Activated T-helper 2 cell treated with anti-CD3 and anti-CD28 coated beads, Interferon-gamma antibody, Interleukin-2, Interleukin-4, amounts not matched to agents 10 μg/mL and 5 μg/mL and 100 μg/mL, durations not matched to agents 14 hours and 24 hours and 36 hours (primary cell): ENCODE data around the gene CACNA1S. TPM values are rescaled to one million over a fixed set of nuclear protein-coding genes. Genes with fewer than 3 reads are reported as not detected.

ENCODE experiments used
- DNase-seq: peaks from one replicate; pipeline ENCODE4 v3.0.0; 2021; ENCODE audit warnings: low spot score
- H3K27ac Mint-ChIP-seq: one replicate; pipeline ENCODE4 v1.8.0; 2021; ENCODE audit warnings: mixed read lengths
- H3K27me3 Mint-ChIP-seq: one replicate; pipeline ENCODE4 v1.8.0; 2021; ENCODE audit warnings: low read depth, mixed read lengths
- H3K36me3 Mint-ChIP-seq: one replicate; pipeline ENCODE4 v1.8.0; 2021; ENCODE audit warnings: low read depth, mixed read lengths
- H3K4me1 Mint-ChIP-seq: one replicate; pipeline ENCODE4 v1.8.0; 2021; ENCODE audit warnings: low read depth, mixed read lengths
- H3K4me3 Mint-ChIP-seq: one replicate; pipeline ENCODE4 v1.8.0; 2021; ENCODE audit warnings: low read depth, mild to moderate bottlenecking, moderate library complexity, mixed read lengths
- H3K9me3 Mint-ChIP-seq: one replicate; pipeline ENCODE4 v1.8.0; 2021; ENCODE audit warnings: mixed read lengths
- intact Hi-C: fragments of 100-400 bp; cut with micrococcal nuclease; formaldehyde crosslinking; loops from one replicate; pipeline ENCODE4 v1.15.1; 2023
- total RNA-seq: library from RNA; stranded (reverse); gene quantifications from 2 replicates; pipeline ENCODE4 v1.2.3, GENCODE V29; 2022

CACNA1S gene
- total RNA-seq, 1 donor from 2014 or later = not detected

DNA sequence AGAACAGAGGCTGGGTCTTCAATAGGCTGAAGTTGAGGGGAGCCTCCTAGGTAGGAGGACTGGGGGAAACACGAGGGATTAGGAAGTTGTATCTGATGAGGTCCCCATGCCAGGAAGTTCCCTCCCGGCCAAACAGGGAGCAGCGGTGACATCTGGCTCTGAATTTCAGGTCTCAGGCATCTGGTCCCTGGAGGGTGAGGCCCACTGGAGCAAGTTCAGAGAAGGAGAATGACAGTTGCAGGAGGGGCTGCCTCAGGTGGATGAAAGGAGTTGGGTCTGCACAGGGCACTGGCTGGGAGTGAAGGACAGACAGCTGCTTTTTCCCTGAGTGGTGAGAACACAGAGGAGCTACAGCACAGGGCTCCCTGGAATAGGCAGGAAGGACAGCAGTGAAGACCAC is 32.9 kb upstream of the CACNA1S start:
- H3K4me3 Mint-ChIP-seq = no peak overlapping the region
- no peaks in the 10 kb centered on the region for H3K9me3 Mint-ChIP-seq
- no peak overlapping the region for H3K27ac Mint-ChIP-seq
- no peaks in the 10 kb centered on the region for H3K4me1 Mint-ChIP-seq
- intact Hi-C loops = no loop called here
- peaks cover 27% of the 10 kb centered on the region for H3K36me3 Mint-ChIP-seq
- no peak for DNase-seq
- no peaks in the 10 kb centered on the region for H3K27me3 Mint-ChIP-seq

DNA sequence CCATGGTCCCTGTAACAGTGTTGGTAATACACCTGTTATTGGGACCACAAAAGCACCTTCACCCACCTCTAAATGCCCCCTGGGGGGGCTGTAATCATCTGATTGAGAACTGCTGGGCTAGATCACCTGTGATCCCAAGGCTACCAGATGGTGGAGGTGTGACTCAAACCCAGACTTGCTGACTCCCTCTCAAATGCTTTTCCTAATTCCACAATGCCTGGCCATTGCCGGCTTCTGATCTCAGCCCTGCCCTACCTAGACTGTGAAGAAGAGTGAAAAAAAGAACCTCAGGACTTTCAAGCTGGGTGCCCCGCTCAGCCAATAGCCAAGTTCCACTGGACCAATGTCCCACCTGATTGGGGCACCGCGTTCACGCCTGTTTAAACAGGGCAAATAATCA is 32.5 kb upstream of the CACNA1S start:
- intact Hi-C loops = no loop called here
- no peak overlapping the region for H3K27ac Mint-ChIP-seq

DNA sequence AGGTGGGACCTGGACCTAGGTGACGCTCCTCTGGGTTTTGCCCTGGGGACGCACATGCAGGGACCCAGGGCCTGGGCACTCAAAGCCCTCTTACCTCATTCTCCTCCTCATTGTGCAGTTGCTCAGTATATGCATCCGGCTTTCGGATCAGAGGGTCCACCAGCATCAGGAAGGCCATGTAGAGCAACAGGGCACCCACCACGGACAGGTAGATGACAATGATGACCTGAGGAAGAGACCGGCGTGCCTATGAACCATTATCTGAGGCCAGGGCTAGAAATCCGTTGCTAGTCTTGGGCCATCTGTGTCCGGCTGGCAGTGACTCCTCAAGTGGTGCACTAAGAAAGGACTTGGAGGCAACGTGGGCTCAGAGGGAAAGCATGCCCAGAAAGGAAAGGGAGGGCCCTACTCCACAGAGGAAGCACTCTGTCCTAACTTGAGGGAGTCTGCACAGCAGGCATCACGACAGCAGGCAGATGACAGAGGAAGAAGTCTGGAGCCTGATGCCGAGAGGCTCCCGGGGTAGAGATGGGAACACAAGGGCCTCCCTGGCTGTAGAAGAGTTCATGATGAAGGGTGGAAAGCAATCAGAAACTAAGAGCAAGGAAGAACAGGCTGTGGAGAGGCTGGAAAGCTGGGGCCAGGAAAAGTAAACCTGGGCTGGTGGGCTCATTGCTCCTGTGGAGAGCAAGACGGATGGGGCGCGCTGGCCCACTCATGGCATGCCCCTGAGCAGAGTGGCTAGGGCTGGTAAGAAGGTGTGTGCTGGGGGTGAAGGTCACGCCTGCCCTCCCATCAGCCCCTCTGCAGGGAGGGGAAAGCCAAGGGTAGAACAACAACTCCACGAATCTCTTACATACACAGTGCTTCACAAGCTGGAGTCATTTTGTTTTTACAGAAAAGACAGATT is 31.8 kb upstream of the CACNA1S start:
- Mint-ChIP-seq H3K4me3 (no peak overlapping the region), H3K27me3 (no peaks in the 10 kb centered on the region), H3K27ac (no peak overlapping the region), H3K36me3 (peaks cover 27% of the 10 kb centered on the region), H3K9me3 (no peaks in the 10 kb centered on the region), H3K4me1 (no peaks in the 10 kb centered on the region)
- intact Hi-C loops = no loop called here
- DNase-seq = no peak

More for the DNA sequence above, 32.5 kb upstream of the CACNA1S start:
- Mint-ChIP-seq H3K9me3 (no peaks in the 10 kb centered on the region), H3K4me1 (no peaks in the 10 kb centered on the region), H3K27me3 (no peaks in the 10 kb centered on the region), H3K36me3 (peaks cover 27% of the 10 kb centered on the region), H3K4me3 (no peak overlapping the region)
- no peak for DNase-seq

DNA sequence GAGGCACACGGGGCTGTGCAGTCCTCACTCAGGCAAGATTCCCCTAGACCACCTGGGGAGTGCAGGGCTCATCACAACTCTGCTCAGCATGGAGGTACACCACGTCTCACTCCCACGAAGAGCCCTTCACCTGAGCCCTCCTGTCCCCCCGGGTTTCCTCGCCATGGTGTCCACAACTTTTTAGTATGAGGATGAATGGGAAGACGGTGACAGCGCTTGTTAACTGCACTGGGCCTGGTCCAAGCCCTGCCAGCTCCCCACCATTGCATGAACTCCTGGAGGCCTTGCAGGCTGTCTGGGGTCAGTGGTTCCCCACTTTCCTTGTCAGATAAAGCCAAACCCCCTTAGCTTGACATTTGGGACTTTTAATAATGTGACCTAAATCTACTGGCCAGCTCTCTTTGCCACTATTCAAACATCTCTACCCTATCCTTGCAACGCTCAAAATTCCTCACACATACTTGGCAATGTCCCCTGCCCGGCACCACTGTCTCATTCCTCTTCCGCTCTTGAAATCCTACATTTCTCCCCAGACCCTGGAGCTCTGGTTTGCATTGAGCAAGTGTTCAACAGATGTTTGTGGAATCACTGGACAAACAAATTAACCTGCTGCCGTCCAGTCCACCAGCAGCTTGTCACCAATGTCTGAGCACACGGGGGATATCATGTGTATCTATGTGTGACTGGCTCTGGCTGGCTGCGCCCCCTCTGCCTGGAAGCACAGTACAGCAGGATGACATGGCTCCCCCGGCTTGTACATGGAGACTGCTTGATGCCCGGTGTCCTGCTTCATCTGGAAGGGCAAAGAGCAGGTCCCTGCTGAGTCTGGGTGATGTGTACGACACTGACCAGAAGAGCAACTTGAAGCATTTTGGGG is 30.9 kb upstream of the CACNA1S start:
- DNase-seq = no peak
- H3K4me1 Mint-ChIP-seq = no peaks in the 10 kb centered on the region
- H3K27ac Mint-ChIP-seq = no peak overlapping the region
- H3K4me3 Mint-ChIP-seq = no peak overlapping the region
- H3K27me3 Mint-ChIP-seq = no peaks in the 10 kb centered on the region
- intact Hi-C loops = no loop called here
- H3K9me3 Mint-ChIP-seq = no peaks in the 10 kb centered on the region
- peaks cover 27% of the 10 kb centered on the region for H3K36me3 Mint-ChIP-seq

DNA sequence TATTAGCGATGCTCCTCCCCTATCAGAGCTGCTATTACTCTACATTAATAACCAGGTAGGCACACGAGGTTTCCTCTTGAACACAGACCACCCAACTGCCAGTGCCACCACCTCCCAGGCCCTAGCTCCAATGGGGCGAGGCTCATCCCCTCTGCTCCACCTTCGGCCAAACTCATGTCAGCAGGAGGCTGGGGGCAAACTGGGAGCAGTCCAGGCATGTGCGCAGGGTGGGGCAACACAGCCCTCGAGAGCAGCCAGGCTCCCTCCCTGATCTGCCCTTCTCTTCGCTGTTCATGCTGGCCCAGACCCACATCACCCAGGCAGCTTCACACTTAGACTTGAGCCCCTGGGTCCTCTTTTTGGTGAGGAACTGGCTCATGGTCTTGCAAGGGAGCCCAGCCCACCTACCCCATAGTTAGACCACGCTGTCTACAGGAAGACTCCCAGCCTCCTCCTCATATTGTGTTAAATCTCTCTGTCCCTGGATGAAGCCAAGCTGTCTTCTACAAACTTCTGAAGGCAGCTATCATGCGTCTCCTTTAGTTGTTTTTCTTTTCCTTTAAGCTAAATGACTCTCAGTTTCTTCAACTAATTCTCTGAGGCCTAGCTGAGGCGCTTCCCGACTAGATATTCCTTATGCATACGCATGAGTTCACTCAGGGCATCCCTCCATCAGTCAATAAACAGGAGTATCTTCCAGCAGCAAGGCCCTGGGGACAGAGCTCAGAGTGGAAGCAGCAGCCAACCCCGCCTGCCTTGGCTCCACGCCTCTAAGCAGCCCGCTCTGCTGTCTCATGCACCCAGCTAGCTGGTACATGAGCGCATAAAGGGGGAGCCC is 30.0 kb upstream of the CACNA1S start:
- Mint-ChIP-seq H3K9me3 (no peaks in the 10 kb centered on the region), H3K27ac (no peak overlapping the region), H3K27me3 (no peaks in the 10 kb centered on the region), H3K4me3 (no peak overlapping the region), H3K4me1 (no peaks in the 10 kb centered on the region), H3K36me3 (peaks cover 22% of the 10 kb centered on the region)
- intact Hi-C loops = no loop called here
- DNase-seq = no peak

DNA sequence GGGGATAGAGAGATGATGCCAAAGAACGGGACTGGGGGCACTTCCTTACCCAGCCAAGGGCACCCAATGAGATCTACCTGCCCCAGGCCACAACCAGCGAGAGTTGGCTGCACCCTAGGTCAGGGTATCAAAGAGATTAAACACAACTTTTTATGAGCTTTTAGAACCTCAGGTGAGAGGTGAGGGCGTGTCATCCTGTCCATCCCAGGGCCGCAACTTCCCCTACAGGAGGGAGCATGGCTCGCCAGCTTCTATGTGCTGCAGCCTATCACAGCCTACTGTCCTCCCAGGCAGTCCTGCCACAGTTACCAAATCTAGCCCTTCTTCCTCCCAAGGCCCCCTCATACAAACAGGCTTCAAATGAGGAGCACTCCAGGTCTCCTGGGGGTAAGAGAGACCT is 29.2 kb upstream of the CACNA1S start:
- Mint-ChIP-seq H3K36me3 (peaks cover 19% of the 10 kb centered on the region), H3K4me1 (no peaks in the 10 kb centered on the region), H3K27me3 (no peaks in the 10 kb centered on the region), H3K9me3 (no peaks in the 10 kb centered on the region), H3K27ac (no peak overlapping the region), H3K4me3 (no peak overlapping the region)
- DNase-seq = no peak
- intact Hi-C loops = no loop called here

DNA sequence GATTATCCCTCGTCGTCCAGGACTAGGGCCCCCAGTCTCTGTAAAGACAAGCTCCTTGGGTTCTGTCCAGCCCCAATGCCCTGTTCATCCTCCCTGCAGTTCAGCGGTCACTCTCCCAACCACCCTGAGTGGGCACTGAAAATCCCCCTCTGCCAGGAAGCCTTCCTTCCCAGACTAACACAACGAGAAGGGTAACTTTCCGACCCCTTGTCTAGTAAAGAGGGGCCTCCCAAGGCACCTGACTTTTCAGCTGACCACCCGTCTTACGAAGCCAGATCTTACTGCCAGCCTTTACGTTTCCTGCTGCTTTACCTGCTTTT is 28.7 kb upstream of the CACNA1S start:
- intact Hi-C loops = no loop called here
- Mint-ChIP-seq H3K27me3 (no peaks in the 10 kb centered on the region), H3K4me3 (no peak overlapping the region), H3K27ac (no peak overlapping the region), H3K4me1 (no peaks in the 10 kb centered on the region), H3K9me3 (no peaks in the 10 kb centered on the region), H3K36me3 (peaks cover 14% of the 10 kb centered on the region)
- no peak for DNase-seq

DNA sequence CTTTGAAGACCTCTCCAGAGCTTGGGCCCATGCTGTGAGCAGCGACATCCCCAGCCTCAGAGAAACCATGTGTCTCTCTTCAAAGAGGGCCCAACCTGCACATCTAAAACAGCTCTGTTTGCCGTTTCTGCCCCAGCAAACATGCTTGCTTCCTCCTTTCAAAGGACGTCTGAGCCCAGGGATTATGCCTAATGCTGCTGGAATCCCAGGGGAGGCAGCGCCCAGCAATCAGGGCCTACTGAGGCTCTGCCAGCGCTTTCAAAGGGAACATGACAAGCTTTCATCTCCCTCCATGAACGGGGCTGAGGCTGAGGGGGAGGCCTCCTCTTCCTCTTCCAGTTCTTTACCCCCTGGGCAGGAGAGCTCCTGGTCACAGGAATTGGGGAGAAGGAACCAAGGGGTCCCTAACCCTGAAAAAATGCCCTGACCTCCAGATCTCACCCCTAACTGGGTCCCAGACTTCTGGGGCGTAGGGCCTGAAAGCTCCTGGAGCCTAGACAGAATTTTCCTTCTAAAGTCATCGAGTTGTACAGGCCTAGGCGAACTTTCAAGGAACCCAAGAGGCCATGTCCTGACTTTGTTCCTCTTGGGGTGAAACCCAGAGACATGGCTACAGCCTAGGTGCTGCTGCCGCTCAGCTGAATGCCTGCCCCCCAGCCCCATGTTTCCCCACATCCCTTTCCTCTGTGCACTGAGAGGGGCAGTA is 28.2 kb upstream of the CACNA1S start:
- H3K27me3 Mint-ChIP-seq = no peaks in the 10 kb centered on the region
- H3K4me1 Mint-ChIP-seq = no peaks in the 10 kb centered on the region
- no peak overlapping the region for H3K27ac Mint-ChIP-seq
- no peaks in the 10 kb centered on the region for H3K9me3 Mint-ChIP-seq
- H3K36me3 Mint-ChIP-seq = peaks cover 13% of the 10 kb centered on the region
- H3K4me3 Mint-ChIP-seq = no peak overlapping the region
- intact Hi-C loops = no loop called here
- no peak for DNase-seq

DNA sequence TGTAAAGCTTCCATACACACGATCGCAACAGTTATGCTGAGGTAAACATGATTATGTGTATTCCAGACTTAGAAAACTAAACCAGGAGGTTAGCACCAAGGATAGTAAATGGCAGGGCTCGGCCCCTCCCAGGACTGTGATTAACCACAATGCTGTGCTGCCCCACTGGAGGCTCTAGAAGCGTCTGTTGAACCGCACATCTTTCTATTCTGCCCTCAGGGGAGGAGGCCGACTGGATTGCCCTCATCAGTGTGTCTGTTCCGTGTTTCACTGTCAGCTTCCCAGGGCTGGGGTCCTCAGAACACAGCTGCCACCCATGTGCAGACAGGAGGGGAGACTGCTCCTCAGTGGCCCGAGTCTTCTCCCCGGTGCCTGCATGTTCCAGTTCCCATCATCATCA is 27.5 kb upstream of the CACNA1S start:
- Mint-ChIP-seq H3K27ac (no peak overlapping the region), H3K27me3 (no peaks in the 10 kb centered on the region), H3K9me3 (no peaks in the 10 kb centered on the region), H3K36me3 (peaks cover 8% of the 10 kb centered on the region), H3K4me3 (no peak overlapping the region), H3K4me1 (no peaks in the 10 kb centered on the region)
- no peak for DNase-seq
- intact Hi-C loops = no loop called here

DNA sequence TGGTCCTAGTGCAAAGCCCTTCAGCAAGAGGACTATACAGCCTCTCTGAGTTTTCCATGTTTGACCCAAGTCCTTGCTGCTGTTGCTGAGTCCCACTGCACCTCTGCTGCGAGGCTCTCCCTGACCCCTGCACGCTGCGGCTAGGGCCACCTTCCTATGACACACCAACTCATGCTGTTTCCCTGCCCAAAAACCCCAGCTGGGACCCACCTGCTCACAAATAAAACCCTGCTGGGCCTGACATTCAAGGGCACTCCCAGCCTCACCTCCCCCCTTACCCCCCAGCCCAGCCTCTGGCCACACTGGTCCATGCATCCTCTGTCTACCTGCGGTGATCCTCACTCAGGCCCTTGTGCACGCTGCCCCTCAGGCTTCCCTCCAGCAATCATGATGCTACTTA is 27.1 kb upstream of the CACNA1S start:
- Mint-ChIP-seq H3K27me3 (no peaks in the 10 kb centered on the region), H3K9me3 (no peaks in the 10 kb centered on the region), H3K4me3 (no peak overlapping the region), H3K27ac (no peak overlapping the region), H3K36me3 (peaks cover 7% of the 10 kb centered on the region), H3K4me1 (no peaks in the 10 kb centered on the region)
- intact Hi-C loops = no loop called here
- DNase-seq = no peak

DNA sequence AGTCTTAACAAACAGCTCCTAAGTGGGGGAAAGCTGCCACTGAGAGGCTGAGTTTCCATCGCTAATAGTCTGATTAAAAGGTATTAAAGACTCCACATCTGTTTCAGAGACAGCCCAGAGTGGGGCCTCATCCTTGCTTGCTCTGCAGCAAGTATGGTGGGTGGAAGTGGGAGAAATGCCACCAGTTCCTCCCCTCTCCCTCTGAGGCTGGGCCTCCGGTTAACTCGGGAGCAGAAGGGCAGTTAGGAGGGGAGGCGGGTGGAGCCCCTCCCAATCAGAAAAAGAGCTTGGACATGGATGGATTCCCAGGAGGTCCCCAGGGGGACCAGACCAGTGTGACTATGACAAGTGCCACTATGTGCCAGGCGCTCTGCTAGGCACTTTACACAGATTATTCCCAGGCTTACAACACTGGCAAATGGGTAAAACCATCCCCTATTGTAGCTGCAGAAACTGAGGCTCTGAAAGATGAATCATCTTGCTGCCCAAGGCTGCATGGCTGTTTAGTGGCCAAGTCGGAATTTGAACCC is 26.1 kb upstream of the CACNA1S start:
- peaks cover 7% of the 10 kb centered on the region for H3K36me3 Mint-ChIP-seq
- no peak for DNase-seq
- H3K27ac Mint-ChIP-seq = no peak overlapping the region
- intact Hi-C loops = no loop called here
- H3K4me1 Mint-ChIP-seq = no peaks in the 10 kb centered on the region
- no peak overlapping the region for H3K4me3 Mint-ChIP-seq
- H3K27me3 Mint-ChIP-seq = no peaks in the 10 kb centered on the region
- no peaks in the 10 kb centered on the region for H3K9me3 Mint-ChIP-seq
